ENCODE measurements around the gene CTNNA3. TPM values are rescaled to one million over a fixed set of nuclear protein-coding genes. Genes with fewer than 3 reads are reported as not detected.

Gene CTNNA3
- polyA plus RNA-seq, 1 donor = 4.3 TPM

DNA sequence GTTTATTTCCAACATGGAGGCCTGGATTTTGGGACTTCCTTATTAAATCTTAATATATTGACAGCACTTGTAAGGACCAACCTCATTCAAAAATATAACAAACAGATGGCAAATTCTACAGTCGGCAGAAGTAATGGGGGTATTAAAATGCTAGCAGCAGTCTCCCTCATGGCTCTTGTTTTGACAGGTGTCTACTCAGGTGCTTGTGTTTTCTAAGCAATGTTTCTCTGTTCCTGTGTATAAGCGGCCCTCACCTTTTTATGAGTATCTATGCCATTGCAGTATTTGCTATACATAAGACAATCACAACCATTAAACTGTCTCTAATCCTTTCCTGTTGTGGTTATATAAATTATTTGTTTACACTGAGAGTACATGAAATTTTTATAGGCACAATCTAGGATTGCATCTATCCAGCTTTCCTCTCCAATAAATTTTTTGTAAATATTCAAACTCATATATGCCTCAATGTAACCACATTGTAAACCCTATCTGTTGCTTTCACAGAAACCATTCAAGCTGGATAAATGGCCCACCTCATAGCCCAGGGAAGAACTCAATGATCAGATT, 835.5 kb downstream of the CTNNA3 start:
- DNase-seq = no peak

DNA sequence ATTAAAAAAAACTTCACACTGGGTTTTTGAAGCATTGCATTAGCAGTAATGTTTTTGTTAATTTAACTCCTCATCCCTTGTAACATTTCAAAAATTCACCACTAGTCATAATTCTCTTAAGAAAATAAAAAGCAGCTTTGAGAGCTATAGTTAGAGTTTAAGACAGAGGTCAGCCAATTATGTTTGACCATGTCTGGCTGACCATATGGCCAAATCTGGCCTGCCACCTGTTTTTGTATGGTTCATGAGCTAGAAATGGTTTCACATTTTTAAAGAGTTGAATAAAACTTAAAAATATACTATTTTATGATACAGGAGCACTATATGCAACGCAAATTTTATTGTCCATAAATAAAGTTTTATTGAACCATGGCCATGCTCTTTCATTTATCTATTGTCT, 843.2 kb downstream of the CTNNA3 start:
- no peak for DNase-seq

DNA sequence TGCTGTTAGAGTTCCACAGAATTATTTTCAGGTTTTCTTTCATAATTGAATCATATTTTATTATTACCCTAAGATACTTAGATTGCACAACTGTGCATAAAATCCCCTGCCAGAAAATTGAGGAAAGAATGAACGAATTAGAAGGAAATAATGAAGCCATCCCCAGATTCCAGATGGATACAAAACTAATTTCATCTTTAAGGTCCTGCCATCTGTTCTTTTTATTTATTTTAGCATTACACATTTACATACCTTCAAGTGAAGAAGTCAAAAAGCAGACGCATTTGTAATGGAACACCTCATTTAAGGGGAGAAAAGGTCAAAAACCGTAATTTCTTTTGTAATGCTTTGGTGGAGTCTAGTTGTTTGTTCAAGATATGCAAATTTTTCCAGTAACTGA, 847.1 kb downstream of the CTNNA3 start:
- no peak for DNase-seq

DNA sequence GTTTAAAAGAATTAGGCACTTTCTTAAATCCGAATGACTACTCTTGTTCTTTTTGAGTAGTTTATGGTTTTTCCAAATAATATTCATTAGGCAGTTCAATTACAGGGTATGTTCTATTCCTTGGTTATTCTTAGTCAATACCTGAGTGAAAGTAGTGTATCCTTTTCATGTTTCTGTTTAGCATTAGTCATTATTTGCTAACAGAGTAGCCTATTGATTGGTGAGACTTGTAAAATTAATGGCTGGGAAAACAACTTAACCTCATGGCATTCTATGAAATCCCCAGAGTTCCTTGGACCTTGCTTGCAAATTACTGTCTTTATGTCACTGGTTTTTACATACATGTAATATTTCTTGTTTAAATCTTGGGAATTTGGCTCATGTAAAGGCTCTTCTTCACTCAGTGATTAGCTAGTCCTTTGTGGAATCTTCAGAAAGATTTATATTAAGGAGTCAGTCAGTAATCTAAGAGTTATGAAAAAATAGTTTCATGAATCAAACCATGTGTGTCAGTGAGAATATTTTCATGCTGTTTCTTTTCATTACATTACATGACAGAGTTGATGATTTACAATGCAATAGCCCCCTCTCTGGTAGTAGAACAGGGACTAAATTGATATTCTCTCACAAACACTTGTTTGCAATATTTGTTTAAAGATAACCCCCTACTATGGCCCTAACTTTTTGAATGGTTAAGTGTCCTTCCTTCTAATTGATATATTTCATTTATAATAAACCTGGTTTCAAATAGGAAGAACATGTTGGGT, 851.6 kb downstream of the CTNNA3 start:
- no peak for DNase-seq

DNA sequence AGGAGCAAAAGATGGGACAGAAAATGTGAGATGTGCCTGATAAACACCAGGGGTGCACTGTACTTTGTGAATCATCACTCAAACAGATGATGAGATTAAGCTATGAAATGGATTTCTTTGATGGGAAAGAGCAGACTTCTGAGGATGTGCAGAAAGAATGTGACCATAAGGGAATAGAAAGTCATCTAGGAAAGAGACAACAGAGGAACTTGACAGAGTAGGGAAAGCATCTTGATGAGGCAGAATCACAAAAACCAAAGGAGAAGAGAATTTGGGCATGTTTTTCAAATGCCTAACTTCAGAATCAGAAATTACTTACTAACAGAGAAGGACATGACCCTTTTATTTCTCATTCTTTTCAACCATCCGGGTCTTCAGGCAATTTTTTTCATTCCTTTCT, 852.6 kb downstream of the CTNNA3 start:
- DNase-seq = no peak

DNA sequence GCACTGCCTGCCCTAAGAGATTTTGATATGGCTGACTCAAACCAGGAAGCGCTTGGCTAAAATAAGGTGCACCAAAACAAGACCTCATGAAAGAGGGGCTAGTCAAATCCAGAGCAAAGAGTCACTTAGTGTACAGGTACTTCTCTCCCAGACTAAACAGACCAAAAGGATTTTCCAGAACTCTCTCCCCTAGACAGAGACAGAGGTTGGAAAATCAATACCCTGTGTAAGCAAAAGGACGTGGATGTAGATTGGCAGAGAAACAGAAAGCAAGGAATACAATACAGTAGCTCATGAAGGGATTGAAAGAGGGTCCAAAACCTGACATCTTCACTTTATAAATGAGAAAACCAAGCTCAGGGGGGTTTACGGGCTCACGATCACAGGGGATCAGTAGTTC, 853.1 kb downstream of the CTNNA3 start:
- DNase-seq = no peak

DNA sequence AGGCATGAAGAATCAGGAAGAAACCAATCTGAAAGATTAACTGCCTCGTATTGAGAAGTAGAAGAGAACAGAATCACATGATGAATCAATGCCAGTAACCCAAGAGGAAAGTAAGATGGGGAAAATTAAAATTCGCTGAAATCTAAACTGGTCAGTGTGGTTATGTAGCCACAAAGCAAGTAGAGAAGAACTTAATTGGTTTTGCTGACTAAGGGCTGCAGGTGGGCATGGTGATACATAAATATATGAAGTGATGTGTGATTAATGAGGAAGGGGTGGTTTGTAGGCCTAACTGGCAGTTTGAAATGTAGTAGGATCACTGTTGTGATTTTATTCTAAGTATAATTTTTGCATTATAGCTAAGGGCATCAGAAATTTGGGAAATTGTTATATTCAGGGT, 853.6 kb downstream of the CTNNA3 start:
- DNase-seq = no peak

DNA sequence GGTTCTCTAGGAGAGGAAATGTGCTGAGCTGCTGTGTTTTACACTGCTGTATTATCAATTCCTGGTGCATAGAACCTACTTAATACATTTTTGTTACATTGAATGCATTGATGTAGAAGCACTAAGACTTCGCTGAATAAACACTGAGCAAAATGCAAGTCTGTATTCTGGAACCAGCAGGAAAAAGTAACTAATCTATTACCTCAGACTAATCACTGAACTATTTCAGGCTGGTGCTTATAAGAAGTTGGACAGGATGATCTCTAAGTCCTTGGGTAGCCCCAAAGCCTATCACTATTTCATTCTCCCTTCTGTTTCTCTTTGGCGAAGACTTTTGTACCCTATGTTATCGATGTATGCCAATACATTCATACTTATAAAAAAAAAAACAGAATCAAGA, 857.3 kb downstream of the CTNNA3 start:
- DNase-seq = no peak

DNA sequence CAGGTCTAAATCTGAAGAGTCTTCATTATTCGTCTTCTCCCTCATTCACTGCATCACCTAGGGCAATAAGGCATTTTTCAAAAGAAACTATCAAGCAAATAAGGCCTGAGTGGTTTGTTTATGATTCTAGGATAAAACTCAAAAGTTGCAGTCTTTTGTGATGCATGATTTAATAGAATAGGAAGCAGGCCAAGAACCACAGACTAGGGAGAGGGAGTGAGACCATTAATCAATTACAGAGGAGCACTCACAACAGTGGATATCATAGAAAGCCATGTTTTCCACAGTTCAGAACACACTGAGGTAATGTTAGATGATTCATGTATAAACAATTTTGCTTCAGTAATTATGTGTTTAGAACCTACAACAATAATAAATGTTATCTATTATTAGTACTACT, 858.0 kb downstream of the CTNNA3 start:
- peak; percentile 15 for DNase-seq

DNA sequence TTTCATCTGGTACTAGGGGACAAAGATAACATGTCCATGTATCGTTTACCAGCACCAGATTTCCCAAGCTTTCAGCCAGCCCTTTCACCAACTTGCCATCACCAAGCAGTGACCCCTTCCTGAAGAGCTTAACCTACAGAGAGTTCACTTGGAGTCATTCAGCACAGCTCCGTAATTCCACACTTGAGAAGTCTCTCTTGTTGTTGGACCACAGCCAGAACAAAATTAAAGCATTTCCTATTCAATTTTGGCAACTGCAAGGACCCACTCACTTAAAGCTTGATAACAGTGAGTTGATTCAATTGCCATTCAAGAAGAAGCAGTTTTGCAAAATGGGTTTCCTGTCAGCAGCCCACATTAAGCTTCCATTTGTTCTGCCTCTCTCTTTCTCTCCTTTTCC, 858.7 kb downstream of the CTNNA3 start:
- DNase-seq = no peak

DNA sequence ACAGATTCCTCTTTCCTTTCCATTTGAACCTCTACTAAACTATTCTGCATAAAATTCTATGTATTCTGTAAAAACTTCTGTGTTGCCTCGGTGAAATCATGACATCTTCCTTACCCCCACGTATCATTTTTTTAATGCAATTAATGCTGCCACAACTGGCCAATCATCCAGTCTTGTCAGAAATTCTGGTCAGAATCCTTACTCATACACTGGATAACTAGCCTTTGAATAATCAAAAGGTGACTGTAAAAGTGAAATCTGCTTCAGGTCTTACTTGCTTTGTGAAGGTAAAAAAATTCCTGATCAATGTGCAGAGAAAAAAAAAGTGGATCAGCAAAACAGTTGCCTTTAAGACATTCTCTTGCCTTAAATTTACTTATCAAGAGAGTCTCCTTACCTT, 859.2 kb downstream of the CTNNA3 start:
- no peak for DNase-seq

DNA sequence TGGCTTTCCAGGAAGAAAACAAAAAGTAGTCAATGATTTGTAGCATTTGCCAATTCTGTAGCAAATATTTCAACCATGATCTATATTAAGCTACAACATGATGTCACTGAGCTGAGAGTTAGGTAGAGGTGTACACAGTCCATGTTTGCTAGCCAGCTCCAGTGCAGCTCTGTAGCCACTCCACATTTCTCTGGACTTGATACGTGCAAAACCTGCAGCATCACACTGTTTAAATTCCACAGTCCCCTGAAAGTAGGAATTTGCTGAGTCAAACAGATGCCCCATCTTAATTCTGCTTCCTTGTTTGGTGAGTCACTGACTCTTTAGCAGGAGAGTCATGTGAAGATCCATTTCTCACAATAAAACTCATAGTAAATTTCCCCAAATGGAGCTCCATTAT, 859.9 kb downstream of the CTNNA3 start:
- DNase-seq = no peak

DNA sequence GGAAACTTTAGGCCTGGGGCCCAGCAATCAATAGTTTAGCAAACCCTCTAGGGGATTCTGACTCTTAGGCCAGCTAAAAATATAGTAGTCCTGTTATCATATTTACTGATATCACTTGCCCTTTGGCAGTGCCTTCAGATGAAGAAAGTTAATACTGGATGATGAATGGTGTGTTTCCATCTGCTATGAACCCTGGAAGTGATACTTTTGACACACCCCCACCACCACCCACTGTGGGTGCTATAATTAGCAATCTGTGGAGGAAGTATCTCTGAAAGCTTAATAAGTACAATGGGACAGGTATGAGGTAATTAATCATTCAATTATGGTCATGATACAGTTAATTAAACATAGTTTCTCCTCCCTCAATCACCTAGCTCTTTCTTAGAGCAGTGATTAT, 860.6 kb downstream of the CTNNA3 start:
- no peak for DNase-seq

DNA sequence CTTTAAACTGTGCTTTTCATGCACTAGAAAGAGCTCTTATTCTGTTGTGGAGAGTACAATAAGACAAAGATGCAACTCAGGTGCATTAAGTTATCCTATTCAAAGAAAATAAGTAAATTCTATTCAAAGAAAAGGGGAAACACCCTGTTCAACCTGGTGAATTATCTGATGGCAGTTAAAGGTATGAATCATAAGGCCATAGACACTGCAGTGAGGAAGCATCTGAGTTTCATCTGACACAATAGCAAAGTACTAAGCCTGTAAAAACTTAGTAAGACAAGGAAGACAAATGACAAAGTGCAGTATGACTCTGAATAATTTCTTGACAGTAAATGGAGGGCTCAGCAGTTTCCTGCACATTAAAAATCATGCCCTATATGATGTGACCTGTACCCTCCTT, 861.2 kb downstream of the CTNNA3 start:
- no peak for DNase-seq

DNA sequence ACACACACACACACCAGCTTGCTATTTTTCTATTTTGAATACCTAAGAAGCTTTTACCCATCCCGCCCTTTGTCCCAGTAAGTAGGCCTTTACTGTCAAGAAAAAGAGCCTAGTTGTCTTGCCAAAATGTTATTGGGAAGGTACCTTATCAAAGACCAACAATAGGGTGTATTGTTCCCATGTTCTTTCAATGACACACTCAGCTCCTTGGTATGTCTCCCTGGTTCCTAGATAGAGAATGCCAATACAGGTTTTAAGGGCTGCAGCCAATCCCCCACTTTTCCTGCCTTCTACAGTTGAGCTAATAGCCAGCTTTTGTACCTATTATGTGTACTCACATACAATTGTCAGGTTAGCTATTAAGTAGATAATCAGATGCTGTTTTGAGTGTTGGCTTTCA, 862.1 kb downstream of the CTNNA3 start:
- DNase-seq = no peak

DNA sequence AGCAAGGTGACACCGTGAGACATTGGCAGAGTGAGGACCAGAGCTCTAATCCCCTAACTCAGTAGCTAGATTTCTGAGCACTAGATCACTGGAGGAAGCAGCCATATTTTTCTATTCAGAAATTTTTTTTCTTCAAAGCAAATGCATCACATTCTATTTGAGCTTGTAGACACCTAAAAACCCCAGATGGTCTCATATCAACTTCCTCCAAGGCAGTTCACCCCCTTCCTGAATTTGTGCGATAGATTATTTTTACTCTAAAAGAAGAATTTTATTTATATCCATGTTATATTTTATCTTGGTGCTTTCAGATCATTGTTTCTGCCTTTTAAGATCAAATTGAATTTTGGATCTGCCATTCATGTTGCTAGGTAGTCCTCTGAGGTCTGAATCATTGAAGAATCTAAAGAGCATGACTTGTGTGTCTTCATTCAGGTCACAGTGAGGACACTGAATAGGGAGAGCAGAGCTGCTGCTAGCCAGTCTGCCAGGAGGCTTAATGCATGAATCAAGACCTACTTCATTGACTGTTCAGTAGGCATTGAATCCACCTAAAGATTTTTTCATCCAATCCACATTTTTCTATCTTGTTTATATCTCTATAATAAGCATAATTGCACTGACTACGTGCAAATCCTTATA, 863.1 kb downstream of the CTNNA3 start:
- no peak for DNase-seq

DNA sequence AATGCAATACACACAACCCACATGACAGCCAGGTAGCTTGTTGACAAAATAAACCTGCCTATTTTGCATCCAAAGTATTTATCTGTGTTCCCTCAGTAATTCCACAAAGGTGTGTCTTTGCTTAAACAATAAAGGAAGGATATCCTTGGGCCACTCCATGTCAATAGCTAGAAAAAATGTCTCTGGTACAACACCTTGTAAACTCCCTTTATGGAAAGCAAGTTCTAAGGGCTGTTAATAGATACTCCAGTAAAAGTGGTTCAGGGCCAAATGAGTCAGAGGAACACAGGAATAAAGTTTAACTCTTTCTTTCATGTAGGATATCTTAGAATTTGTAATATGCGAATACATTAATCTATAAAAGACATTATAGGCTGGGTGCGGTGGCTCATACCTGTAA, 867.0 kb downstream of the CTNNA3 start:
- no peak for DNase-seq

DNA sequence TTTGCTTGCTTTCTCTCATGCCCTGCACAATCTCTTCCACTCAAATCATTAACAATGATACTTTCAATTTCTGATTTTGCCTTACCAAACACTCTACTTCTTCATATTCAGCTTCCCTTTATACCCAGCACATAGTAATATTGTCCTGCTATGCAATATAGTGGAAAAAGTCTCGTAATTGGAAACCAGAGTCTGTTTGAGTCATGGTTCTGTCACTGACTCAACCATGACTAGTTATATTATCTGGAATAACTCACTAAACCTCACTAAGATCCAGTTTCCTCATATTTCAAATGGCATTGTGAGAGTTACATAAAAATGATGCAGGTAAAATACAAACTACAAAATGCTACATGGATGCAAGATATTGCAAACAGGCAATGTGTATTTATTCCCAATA, 868.6 kb downstream of the CTNNA3 start:
- no peak for DNase-seq

DNA sequence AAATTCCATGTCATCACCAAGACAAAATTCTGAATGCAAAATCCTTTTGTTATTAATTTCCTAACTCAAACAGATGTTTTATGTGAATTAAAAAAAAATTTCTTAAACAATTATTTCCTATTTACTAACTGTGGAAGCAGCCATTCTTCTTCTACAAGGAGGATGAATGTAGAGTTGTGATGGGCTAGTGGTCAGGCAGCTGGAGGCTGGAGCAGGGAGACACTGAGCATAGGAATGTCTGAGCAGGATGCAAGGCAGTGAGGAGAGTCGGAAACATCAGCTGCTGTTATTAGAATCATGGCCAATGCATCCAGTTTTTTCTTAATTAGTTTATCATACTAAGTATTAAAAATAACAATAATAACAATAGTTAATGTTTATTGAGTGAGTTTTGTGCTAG, 872.7 kb downstream of the CTNNA3 start:
- DNase-seq = no peak

DNA sequence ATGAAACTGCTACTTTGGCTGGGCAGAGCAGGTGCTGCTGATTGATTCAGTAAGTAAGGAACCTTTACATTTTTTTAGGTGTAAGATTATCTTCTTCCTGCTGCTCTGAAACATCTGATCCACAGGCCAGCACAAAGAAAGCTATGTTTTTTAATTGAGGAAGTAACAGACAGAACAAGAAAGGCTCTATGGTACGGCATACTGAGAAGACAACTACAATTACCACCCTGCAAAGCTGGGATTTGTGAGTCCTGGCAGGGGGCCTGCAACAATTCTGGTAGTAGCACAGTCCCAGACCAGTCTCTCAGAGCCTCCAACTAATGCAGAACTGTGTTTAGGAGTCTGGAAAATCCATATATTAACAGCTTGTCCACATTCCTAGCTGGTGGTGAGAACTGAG, 873.2 kb downstream of the CTNNA3 start:
- no peak for DNase-seq

DNA sequence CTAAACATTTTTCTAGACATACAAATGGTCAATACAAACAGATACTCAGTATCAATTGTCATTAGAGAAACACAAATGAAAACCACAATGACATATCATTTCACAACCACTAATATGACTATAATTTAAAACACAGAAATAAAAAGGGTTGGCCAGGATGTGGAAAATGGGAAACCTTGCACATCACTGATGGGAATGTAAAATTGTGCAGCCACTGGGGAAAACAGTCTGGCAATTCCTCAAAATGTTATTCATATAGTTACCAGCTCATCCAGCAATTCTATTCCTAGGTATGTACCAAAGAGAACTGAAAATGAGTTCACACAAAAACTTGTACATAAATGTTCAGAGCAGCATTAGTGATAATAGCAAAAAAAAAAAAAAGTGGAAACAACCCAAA, 876.3 kb downstream of the CTNNA3 start:
- no peak for DNase-seq

DNA sequence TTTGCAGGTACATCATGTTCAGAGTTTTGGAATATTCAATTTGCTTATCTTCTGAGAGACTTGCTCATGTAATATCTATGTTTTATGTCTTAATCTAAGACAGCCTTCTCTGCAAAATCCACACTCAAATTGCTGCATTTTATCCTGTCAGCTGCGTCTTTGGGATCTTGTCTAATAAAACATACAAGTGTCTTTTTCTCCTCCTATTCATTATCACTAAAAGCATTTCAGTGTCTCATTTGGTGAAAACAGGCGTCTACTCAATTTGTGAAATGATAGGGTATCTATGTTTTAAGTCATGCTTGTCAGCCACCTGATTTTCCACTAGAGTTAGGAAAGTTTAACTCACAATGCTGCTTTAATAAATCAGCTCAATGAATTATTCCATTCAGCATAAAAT, 882.9 kb downstream of the CTNNA3 start:
- no peak for DNase-seq

DNA sequence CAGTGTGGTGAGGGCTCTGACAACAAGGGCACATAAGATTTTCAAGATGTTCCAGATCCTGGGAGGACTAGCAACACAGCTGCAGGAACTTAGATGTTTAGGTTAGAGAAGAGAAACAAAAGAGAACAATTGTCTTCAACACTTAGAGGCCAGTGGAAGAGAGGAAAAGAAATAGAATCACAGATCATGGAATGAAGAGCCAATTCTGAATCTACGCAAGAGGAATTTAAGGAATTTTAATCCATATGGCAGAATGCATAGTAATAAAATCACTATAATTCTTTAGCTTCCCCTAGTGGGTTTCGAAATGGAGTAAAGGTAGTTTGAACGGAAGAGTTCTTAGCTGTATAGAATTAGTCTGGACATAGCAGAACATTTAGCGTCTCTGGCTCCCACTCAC, 884.8 kb downstream of the CTNNA3 start:
- no peak for DNase-seq

DNA sequence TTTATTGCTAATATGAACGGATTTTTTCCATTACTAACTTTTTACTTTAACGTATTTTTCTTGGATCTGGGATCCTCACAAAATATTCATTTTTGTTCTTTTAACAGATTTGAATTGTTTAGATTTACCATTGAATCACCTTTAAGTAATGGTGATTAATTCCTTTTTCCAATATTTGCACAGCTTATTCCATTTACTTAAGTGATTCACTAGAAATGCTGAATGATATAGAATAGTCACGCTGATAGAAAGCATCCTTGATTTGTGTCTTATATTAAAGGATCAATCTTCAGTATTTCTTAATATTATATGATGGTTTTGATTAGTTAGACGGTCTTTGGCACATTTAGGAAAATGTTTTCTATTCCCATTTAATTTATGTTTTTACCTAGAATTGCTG, 886.6 kb downstream of the CTNNA3 start:
- DNase-seq = no peak
